ENCODE measurements around the gene ADCY1. TPM values are rescaled to one million over a fixed set of nuclear protein-coding genes. Genes with fewer than 3 reads are reported as not detected.

Gene ADCY1
- total RNA-seq, 4 donors from 2014 or later, result under 0.01 to 4.3 (median 4.1) TPM; not detected in 1

- Histone ChIP-seq H3K27me3 (no peaks in the 10 kb centered on the region), H3K36me3 (no peaks in the 10 kb centered on the region), H3K9me3 (no peaks in the 10 kb centered on the region), H3K4me3 (no peak overlapping the region), H3K4me1 (no peaks in the 10 kb centered on the region), H3K27ac (no peak overlapping the region)
- no peak for DNase-seq
- TF ChIP-seq, protein P1, sequence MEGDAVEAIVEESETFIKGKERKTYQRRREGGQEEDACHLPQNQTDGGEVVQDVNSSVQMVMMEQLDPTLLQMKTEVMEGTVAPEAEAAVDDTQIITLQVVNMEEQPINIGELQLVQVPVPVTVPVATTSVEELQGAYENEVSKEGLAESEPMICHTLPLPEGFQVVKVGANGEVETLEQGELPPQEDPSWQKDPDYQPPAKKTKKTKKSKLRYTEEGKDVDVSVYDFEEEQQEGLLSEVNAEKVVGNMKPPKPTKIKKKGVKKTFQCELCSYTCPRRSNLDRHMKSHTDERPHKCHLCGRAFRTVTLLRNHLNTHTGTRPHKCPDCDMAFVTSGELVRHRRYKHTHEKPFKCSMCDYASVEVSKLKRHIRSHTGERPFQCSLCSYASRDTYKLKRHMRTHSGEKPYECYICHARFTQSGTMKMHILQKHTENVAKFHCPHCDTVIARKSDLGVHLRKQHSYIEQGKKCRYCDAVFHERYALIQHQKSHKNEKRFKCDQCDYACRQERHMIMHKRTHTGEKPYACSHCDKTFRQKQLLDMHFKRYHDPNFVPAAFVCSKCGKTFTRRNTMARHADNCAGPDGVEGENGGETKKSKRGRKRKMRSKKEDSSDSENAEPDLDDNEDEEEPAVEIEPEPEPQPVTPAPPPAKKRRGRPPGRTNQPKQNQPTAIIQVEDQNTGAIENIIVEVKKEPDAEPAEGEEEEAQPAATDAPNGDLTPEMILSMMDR (IDR thresholded peaks at IDR 0.05), result no peak
- TF ChIP-seq POLR2A (IDR thresholded peaks at IDR 0.05), result no peak
- intact Hi-C loops (cut with DNase I; ENCODE audit: low total_unique reads), result no loop called here
These were observed 79.2 kb downstream of the ADCY1 start for GRCh38 chr7:45653209-45653907.

DNA sequence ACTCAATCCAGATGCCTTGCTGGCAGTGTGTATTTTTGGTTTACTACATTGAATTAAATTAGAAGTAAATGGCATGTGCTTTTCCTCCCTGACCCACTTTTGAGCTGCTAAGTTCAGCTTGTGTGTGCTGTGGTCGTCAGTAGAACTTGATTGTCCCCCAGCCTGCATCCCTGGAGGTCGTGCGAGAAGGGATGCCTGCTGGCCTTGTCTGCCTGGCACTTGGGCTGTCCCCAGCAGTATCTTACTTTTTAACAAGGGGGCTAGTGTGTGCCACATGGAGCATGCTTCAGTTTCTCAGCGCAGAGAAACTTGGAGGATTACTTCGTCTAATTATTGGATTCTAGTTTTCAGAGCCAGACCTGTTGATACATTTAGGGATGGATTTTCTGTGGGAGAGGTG, 80.2 kb downstream of the ADCY1 start:
- no peaks in the 10 kb centered on the region for H3K36me3 ChIP-seq
- intact Hi-C loops (cut with DNase I; ENCODE audit: low total_unique reads), result no loop called here
- H3K27me3 ChIP-seq, result no peaks in the 10 kb centered on the region
- no peak overlapping the region for H3K27ac ChIP-seq
- DNase-seq, result no peak
- TF ChIP-seq, protein P1 (IDR thresholded peaks at IDR 0.05), result no peak
- no peak for TF ChIP-seq POLR2A (IDR thresholded peaks at IDR 0.05)
- no peaks in the 10 kb centered on the region for H3K4me1 ChIP-seq
- no peaks in the 10 kb centered on the region for H3K9me3 ChIP-seq
- H3K4me3 ChIP-seq, result no peak overlapping the region

GRCh38 chr7:45655539-45655938, 81.4 kb downstream of the ADCY1 start:
- Histone ChIP-seq H3K27ac (no peak overlapping the region), H3K9me3 (no peaks in the 10 kb centered on the region), H3K4me1 (no peaks in the 10 kb centered on the region), H3K36me3 (no peaks in the 10 kb centered on the region), H3K4me3 (no peak overlapping the region), H3K27me3 (no peaks in the 10 kb centered on the region)
- DNase-seq, result no peak
- intact Hi-C loops (cut with DNase I; ENCODE audit: low total_unique reads), result no loop called here
- no peak for TF ChIP-seq POLR2A (IDR thresholded peaks at IDR 0.05)

GRCh38 chr7:45656431-45656830, 82.3 kb downstream of the ADCY1 start:
- Histone ChIP-seq H3K27ac (no peak overlapping the region), H3K27me3 (no peaks in the 10 kb centered on the region), H3K4me3 (no peak overlapping the region), H3K9me3 (no peaks in the 10 kb centered on the region), H3K36me3 (no peaks in the 10 kb centered on the region), H3K4me1 (no peaks in the 10 kb centered on the region)
- TF ChIP-seq, protein P1 (IDR thresholded peaks at IDR 0.05), result no peak
- no peak for TF ChIP-seq POLR2A (IDR thresholded peaks at IDR 0.05)
- intact Hi-C loops (cut with DNase I; ENCODE audit: low total_unique reads), result no loop called here
- no peak for DNase-seq

GRCh38 chr7:45657136-45657889, 83.1 kb downstream of the ADCY1 start:
- Histone ChIP-seq H3K27ac (no peak overlapping the region), H3K36me3 (no peaks in the 10 kb centered on the region), H3K27me3 (no peaks in the 10 kb centered on the region), H3K4me1 (no peaks in the 10 kb centered on the region), H3K4me3 (no peak overlapping the region), H3K9me3 (no peaks in the 10 kb centered on the region)
- intact Hi-C loops (cut with DNase I; ENCODE audit: low total_unique reads), result no loop called here
- no peak for TF ChIP-seq POLR2A (IDR thresholded peaks at IDR 0.05)
- TF ChIP-seq, protein P1 (IDR thresholded peaks at IDR 0.05), result no peak
- no peak for DNase-seq

Measured in uterus (tissue), 4 donors.